HT1080 (cell line): ENCODE data around the gene ADGRG7. TPM values are rescaled to one million over a fixed set of nuclear protein-coding genes. Genes with fewer than 3 reads are reported as not detected.
A peak's percentile ranks its signal among the peaks of the same experiment; 100 is the strongest.

Source experiments
- DNase-seq: peaks from one replicate; pipeline ENCODE4 v3.0.0-alpha.2; 2015; ENCODE audit warnings: low read depth
- total RNA-seq: library from RNA; depleted of rRNA; stranded (reverse); fragments of >200 nt; shearing (Covaris generic); gene quantifications from 2 replicates; pipeline ENCODE4 v1.2.3, GENCODE V29; 2014

Gene ADGRG7
- total RNA-seq, 1 experiment from 2014 or later: not detected

- no peak for DNase-seq
These were observed 89.3 kb downstream of the ADGRG7 start for GRCh38 chr3:100698736-100699135.

DNA sequence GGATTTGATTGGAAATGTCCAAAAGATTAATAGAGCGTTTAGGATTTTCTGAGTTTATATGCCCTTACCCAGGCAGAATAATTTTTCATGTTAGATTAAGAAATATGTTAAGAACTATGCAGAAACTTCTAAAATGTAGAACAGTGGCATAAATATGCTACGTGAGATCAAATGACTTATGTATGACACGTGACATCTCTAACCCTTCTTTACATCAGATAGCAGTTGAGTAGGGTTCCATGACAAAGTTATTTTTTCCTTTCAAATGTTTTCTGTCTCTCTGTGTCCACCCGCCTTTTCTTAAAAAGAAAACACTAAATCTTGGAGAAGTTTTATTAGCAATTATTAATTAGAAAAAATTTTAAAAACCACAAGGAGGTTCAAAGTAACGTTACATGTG lies 91.3 kb downstream of the ADGRG7 start:
- no peak for DNase-seq

GRCh38 chr3:100702082-100702979 lies 92.9 kb downstream of the ADGRG7 start:
- DNase-seq: no peak

DNA sequence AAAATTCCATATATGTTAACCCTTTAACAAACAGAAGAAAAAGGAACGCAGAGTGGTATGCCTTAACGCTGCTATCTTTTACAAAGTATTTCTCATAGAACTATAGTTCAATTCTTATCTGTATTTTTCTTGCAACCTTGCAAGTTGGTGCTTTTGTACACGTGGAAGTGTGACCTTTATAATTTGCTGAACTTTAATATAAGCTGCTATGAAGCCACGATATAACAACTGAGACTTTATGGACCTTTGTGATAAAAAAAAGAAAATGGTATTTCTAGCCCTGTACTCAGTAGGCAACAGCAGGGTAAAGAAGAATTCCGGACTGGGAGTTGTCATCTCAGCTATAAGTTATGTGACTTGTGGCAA lies 93.6 kb downstream of the ADGRG7 start:
- DNase-seq: no peak

DNA sequence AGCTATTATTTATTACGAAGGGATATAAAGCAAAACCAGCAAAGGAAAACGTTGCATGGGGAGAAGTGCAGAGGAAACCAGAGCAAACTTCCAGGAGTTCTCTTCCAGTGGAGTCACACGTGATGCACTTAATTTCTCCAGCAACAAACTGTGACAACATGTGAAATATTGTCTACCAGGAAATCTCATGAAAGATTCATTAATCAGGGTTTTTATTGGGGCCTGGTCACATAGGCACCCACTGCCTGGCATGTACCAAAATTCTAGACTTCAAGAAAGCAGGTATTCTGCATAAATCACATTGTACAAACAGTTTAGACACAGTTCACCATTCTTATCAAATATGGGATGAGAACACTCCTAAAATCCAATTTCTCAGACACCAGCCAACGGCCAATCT lies 94.5 kb downstream of the ADGRG7 start:
- DNase-seq: no peak

DNA sequence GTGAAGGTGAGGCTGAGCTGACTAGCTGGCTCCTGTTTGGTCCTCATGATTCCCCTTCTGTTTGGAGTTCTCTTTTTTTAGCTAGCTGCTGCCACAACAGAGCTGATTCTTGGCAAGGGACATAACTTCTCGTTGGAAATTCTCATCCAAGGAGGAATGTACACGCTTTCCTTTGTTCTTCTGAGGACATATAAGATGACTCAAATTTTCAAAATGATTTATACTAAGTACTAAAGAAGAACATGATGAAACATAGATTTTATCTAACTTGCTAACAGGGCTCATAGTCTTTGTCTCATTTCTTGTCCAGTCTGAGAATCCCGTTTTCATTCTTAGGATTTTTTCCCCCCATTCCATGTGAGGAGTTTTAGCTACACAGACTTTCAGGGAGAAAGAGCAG lies 97.0 kb downstream of the ADGRG7 start:
- DNase-seq: no peak

DNA sequence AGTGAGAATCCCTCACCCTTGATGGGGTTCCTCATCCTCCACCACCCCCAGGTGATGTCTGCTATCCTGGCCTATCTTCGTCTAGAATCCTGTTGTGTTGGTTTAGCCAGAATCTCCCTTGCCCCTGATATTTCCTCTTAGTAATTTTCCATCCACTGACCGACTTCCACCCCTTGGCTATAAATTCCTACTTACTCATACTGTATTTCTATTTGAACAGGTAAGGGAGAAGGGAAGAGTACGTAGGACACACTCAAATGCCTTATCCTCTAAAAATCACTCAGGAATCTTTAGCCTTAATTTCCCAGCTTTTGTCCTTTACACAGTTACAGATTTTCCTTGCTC lies 99.2 kb downstream of the ADGRG7 start:
- peak; percentile 6 for DNase-seq

GRCh38 chr3:100708989-100709841 lies 99.8 kb downstream of the ADGRG7 start, which contains the start of gene TFG:
TFG (plus strand) TSS chr3:100709494; CDS start chr3:100713686, 4,192 bp downstream.
- DNase-seq: peak; percentile 99

DNA sequence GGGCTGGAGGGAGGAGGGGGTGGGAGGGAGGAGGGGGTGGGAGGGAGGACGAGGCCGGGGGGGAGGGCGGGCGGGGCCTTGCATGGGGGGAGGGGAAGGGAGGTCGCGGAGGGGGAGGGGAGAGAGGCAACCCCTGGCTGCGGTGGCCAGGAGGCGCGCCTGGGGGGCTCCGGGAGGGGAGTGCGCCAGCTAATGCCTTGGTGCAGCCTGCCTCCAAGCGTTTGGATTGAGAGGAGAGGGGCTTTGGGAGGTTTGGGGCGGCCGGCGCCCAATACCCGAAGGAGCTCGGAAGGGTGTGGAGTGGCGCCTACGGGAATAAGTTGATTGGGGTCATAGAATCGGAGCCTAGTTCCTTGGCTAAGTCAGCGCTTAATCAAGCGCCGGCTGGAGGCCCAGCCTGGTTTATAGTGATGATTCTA lies 100.5 kb downstream of the ADGRG7 start:
- peak; percentile 23 for DNase-seq

- DNase-seq: peak; percentile 56
These were observed 101.0 kb downstream of the ADGRG7 start for GRCh38 chr3:100710261-100710968.

GRCh38 chr3:100715176-100715575 lies 105.8 kb downstream of the ADGRG7 start:
- no peak for DNase-seq

DNA sequence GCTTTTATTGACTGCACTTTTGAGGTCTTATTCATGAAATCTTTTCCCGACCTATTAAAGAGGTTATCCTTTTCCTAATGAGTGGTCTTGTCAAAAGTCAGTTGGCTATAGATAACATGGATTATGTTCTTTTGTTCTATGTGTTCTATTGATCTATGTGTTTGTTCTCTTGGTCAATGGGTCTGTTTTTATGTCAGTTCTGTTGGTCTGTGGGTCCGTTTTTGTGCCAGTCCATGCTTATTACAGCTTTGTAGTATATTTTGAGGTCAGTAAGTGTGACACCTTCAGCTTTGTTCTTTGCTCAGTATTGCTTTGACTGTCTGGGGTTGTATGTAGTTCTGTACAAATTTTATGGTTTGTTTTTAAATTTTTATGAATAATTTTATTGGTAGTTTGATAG lies 107.7 kb downstream of the ADGRG7 start:
- no peak for DNase-seq

GRCh38 chr3:100717637-100718487 lies 108.5 kb downstream of the ADGRG7 start:
- no peak for DNase-seq

DNA sequence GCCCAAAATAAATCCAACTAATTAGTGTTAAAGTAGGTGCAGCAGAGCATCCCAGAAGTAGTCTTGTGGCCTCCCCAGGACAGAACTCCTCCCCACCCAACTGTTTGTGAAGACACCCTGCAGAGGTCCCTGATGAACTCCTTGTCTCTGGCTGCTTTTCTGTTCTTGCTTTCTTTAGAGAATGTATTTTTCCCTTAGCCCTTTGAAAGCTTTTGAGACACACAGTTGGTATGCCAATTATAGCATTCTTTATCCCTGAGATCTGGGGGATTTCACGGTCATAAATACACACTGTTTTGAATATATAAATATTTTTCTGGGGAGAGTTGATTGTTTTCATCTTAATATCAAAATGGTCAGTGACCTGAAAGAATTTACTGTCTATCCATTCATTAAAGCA lies 109.7 kb downstream of the ADGRG7 start:
- DNase-seq: no peak

GRCh38 chr3:100720426-100720825 lies 111.0 kb downstream of the ADGRG7 start:
- no peak for DNase-seq

DNA sequence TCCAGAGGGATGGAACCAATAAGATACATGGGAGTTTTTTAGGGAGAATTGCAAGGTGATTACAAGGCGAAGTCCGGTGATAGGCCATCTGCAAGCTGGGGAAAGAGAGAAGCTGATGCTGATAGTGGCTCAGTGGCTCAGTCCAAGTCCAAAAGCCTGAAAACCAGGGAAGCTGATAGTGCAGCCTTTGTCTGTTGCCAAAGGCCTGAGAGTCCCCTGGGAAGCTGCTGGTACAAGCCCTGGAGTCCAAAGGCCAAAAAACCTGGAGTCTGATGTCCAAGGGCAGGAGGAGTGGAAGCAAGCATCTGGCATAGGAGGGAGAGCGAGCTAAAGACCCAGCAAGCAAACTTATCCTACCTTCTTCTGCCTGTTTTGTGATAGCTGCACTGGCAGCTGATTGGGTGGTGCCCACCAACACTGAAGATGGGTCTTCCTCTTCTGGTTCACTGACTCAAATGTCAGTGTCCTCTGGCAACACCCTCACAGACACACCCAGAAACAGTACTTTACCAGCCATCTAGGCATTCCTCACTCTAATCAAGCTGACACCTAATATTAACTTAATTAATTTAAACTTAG lies 116.6 kb downstream of the ADGRG7 start:
- no peak for DNase-seq

- DNase-seq: no peak
These were observed 117.3 kb downstream of the ADGRG7 start for GRCh38 chr3:100726706-100727105.

GRCh38 chr3:100730524-100730923 lies 121.1 kb downstream of the ADGRG7 start:
- no peak for DNase-seq

GRCh38 chr3:100732435-100732834 lies 123.0 kb downstream of the ADGRG7 start:
- DNase-seq: no peak

DNA sequence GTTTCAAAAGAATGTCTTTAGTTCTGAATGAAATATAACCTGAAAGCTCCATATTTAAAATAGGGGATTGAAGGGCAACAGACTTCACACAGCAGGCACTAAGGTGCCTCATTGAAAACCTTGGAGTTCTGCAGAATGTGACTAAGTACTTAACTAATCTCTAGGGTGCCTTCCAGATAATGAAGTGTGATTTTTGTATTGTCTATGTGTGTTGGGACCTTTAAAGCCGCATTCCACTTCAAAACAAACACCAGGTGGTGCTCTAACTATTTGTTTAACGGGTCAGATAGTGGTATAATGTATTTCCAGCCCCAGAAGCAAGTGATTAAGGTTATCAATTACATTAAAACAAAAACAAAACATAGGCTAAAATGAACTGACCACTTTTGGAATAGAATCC lies 127.9 kb downstream of the ADGRG7 start:
- DNase-seq: peak; percentile 25
